HG03565 (cell line): ENCODE results near the gene TELO2.

Source experiments
- ATAC-seq: cut with Tn5 transposase; IDR thresholded peaks from one replicate; pipeline ENCODE4 v1.9.1; 2021; ENCODE audit warnings: mild to moderate bottlenecking, moderate library complexity; ENCODE audit not compliant: unreplicated experiment

The TELO2 gene

GRCh38 chr16:1511662-1512569, 18.8 kb downstream of the TELO2 start:
- no peak for ATAC-seq

DNA sequence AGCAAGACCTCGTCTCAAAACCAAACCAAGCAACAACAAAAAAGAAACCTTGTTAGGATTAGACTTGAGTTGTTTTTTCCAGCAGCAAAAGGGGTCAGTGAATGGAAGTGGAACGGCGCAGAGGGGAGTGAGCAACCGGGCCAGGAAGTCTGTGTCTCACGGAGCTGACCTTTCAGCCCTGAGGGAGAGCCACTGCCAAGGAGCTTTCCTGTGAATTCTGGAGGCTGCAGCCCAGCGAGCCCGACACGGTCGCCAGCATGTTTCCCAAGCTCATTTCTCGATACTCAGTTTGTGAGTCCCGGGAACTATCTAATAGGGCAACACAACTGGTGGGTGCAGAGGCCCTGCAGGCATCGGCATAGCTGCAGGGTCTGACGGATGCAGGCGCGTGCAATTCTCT, 19.6 kb downstream of the TELO2 start:
- no peak for ATAC-seq

- ATAC-seq = no peak
Observed at GRCh38 chr16:1514507-1514906, 21.3 kb downstream of the TELO2 start.

DNA sequence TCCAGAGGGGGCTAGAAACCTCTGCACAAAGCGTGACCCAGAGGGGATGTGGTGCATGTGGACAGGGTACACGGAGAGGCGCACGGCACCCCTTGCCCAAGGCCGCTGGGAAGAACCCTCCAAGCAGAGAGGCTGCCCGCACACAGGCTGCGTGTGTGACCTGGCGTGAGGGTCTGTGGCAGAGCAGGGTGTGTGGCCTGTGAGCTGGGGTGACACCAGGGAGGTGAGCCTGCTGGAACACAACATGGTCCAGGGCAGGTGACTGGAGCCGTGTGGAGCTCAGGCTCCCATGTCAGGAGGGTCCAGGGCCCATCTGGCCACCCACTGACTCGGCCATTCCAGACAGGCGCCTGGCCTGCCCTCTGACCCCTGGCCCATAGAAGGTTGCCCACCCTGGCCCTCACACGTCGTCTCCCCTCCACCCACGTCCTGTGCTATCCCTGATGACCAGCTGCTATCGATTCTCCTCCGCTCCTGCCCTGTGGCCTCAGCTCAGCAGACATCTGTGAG, 25.5 kb downstream of the TELO2 start:
- ATAC-seq = no peak

DNA sequence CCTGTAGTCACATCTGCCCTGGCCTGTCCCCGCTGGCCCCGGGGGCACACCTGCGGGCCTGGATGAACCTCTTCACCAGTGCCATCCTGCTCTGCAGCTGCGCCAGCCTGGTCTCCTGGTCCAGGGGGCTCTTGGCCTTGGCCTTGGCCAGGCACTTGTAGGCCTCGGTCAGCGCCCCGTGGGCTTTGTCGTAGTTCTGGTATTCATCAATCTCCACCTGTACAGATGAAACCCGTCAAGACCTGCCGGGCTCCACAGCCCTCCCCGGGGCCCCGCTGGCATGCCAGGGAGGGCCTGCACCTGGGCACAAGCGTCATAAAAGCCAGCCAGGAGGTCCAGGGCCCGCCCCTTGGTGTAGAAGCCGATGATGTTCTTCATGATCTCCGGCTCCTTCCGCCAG, 26.7 kb downstream of the TELO2 start:
- ATAC-seq = no peak

- ATAC-seq = no peak
Observed at GRCh38 chr16:1520461-1520860, 27.3 kb downstream of the TELO2 start.

DNA sequence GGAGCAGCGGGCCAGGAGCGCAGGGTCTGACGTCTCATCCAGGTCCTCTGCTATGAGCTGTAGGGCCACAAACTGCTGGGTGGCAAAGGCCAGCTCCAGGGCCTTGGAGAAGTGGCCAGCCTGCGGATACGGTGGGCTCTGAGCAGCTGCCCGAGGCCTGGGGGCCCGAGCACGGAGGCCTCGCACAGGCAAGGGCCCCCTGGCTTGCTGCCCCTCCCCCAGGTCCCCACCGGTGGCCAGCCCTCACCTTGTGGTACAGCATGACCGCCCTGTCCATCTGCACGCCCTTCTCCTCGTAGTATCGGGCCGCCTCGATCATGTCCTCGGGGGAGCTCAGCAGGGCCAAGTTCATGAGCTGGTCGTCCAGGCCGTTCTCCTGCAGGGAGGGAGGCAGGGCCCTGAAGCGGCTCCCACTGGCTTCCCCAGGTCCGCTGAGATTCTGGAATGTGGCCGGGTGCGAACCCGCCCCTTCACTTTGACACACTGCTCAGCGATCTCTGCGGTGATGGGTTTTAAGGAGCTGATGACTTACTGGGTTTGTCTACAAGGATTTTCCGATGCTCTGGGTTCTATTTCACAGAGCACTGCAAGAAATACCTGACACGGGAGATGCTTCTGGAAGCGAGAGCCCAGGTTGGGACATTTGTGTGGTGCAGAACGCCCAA, 30.6 kb downstream of the TELO2 start:
- ATAC-seq = no peak

- no peak for ATAC-seq
Observed at GRCh38 chr16:1524366-1524765, 31.2 kb downstream of the TELO2 start.

- ATAC-seq = no peak
Observed at GRCh38 chr16:1525871-1526607, 32.9 kb downstream of the TELO2 start.

DNA sequence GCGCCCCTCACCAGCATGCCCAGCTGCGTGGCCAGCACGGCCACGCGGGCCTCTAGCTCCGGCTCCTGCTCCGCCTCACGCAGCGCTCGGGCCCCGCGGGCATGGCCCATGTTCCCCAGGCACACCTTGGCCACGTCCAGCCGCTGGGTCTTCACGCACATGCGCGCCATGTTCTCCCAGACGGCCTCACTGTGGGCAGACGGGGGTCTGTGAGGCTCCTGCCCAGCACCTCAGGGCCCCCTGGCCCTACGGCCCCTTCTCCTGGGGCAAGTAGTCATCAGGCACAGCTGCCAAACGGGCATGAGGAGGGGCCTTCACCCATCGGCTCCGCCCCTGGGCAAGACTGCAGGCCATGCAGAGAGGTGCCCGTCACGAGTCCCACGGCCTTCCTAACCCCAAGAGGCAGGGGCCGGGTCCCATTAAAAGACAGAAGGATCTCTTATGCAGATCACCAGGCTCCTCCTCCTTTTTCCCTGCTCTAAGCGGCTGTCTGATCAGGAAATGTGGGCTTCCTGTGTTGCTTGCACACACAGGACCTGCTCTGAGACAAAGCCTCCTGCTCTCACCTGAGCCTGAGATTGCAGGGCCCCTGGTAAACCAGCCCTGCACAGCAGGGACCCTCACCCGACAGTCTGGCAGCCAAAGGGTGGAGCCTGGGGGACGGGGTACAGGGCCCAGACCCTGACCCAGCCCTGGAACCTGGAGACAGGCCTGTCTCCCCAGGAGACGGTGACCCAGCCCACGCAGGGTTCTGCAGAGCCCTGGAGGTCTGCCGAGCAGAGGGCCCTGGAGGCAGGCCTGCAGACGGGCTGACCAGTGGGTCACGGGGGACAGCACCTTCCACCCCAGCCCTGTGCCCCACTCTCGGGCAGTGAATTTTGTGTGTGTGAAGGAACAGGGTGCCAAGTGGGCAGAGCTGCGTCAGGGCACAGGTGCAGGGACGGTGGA, 33.7 kb downstream of the TELO2 start:
- no peak for ATAC-seq

DNA sequence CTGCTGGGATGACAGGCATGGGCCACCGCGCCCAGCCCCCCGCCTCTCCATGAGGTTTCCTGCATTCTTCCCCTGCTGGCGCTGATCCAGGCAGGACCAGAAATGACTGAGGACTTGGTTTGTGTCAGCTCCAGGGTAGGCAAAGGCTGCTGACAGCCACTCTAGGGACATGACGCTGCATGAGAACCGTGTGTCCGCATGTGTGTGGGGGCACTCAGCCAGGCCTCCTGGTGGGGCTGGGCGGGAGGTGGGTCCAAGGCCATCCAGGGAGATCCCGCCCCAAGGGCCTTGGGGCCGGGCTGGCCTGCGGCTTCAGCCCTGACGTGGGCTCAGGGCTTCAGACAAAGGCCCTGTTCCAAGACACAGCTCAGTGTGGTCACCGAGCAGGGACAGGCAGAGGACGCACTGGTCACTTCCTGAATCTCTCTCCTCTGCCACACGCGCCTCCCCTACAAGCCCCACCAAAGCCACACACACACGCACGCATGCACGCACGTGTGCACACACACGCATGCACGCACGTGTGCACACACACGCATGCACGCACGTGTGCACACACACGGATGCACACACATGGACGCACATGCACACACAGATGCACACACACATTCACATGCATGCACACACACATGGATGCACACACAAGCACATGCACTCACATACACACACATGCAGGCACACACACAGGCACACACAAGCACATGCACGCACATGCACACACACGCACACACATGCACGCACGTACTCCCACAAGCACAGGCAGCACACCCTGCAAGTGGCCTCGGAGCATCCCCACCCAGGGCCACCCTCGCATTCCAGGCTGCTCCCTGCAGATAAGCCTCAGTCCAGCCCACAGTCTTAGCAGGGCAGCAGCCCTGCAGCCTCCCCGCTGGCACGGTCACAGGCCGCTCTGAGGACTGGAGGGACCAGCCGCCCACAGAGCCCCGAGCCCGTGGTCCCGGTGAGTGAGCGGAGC, 35.0 kb downstream of the TELO2 start:
- ATAC-seq = no peak

GRCh38 chr16:1528921-1529537, 35.9 kb downstream of the TELO2 start:
- ATAC-seq = no peak

- ATAC-seq = no peak
Observed at GRCh38 chr16:1530349-1530882, 37.3 kb downstream of the TELO2 start.

- no peak for ATAC-seq
Observed at GRCh38 chr16:1530883-1531637, 37.9 kb downstream of the TELO2 start.

GRCh38 chr16:1531638-1531910, 38.4 kb downstream of the TELO2 start:
- ATAC-seq = no peak

- no peak for ATAC-seq
Observed at GRCh38 chr16:1532081-1532760, 39.1 kb downstream of the TELO2 start.

GRCh38 chr16:1532771-1533170, 39.6 kb downstream of the TELO2 start:
- ATAC-seq = no peak
